Measurements from ENCODE around the gene TUBGCP5.

TUBGCP5 gene

GRCh38 chr15:23039917-23040281 lies 530 bp upstream of the TUBGCP5 start:
- peak; percentile 31 for DNase-seq (ENCODE audit: extremely low spot score)
- ChIA-PET POLR2A (interaction anchor here (0.8 to 2.2 kb wide), 22 partner anchors 9 to 427 kb away, joined by 3 to 11 read pairs (median 4); partner anchors contain the start of gene CYFIP1), CTCF (no interaction called here)
- TF ChIP-seq PKNOX1 (IDR thresholded peaks at IDR 0.05) (no peak), FOXA1 (IDR thresholded peaks at IDR 0.05) (no peak), HDGF (IDR thresholded peaks at IDR 0.05; ENCODE audit: borderline replicate concordance) (no peak), SP1 (IDR thresholded peaks at IDR 0.05) (no peak), CTBP1 (IDR thresholded peaks at IDR 0.05; ENCODE audit: borderline replicate concordance) (no peak), ELF4 (IDR thresholded peaks at IDR 0.05) (no peak), BHLHE40 (IDR thresholded peaks at IDR 0.05; ENCODE audit: borderline replicate concordance) (no peak), ZNF384 (IDR thresholded peaks at IDR 0.05) (no peak)

GRCh38 chr15:23038726-23039142 lies 635 bp downstream of the TUBGCP5 start:
- TF ChIP-seq SUZ12 (IDR thresholded peaks at IDR 0.05): no peak
- no peak for TF ChIP-seq TARDBP (IDR thresholded peaks at IDR 0.05)
- no peak for TF ChIP-seq FOXK2 (IDR thresholded peaks at IDR 0.05)
- no peak for TF ChIP-seq ZNF384 (IDR thresholded peaks at IDR 0.05)
- no peak for TF ChIP-seq FOXA1 (IDR thresholded peaks at IDR 0.05)
- TF ChIP-seq ARNT (IDR thresholded peaks at IDR 0.05): no peak
- no peak for TF ChIP-seq PKNOX1 (IDR thresholded peaks at IDR 0.05)
- CTCF ChIA-PET: no interaction called here

GRCh38 chr15:23035964-23036566 lies 3.3 kb downstream of the TUBGCP5 start:
- DNase-seq (ENCODE audit: extremely low spot score): peak; percentile 58
- POLR2A ChIA-PET: no interaction called here
- TF ChIP-seq LEF1 (IDR thresholded peaks at IDR 0.05; ENCODE audit: borderline replicate concordance) (no peak), CTBP1 (IDR thresholded peaks at IDR 0.05; ENCODE audit: borderline replicate concordance) (no peak), FOXK2 (IDR thresholded peaks at IDR 0.05) (no peak), FOXM1 (IDR thresholded peaks at IDR 0.05; ENCODE audit: borderline replicate concordance) (no peak), ZNF384 (IDR thresholded peaks at IDR 0.05) (no peak), ELF4 (IDR thresholded peaks at IDR 0.05) (no peak), SP1 (IDR thresholded peaks at IDR 0.05) (no peak), TARDBP (IDR thresholded peaks at IDR 0.05) (no peak), BHLHE40 (IDR thresholded peaks at IDR 0.05; ENCODE audit: borderline replicate concordance) (no peak), ARNT (IDR thresholded peaks at IDR 0.05) (no peak), NFRKB (IDR thresholded peaks at IDR 0.05) (no peak), PKNOX1 (IDR thresholded peaks at IDR 0.05) (no peak), FOXA1 (IDR thresholded peaks at IDR 0.05) (no peak), SUZ12 (IDR thresholded peaks at IDR 0.05) (no peak), L3MBTL2 (conservative IDR thresholded peaks at IDR 0.05) (no peak), HDGF (IDR thresholded peaks at IDR 0.05; ENCODE audit: borderline replicate concordance) (no peak)
- CTCF ChIA-PET: interaction anchor here (0.5 to 1.8 kb wide), 4 partner anchors 9 to 43 kb away, joined by 3 to 10 read pairs (median 3); no protein-coding TSS in a partner anchor

More at GRCh38 chr15:23038726-23039142, 635 bp downstream of the TUBGCP5 start:
- POLR2A ChIA-PET: interaction anchor here (0.8 to 2.2 kb wide), 9 partner anchors 10 to 419 kb away, joined by 3 to 11 read pairs (median 7); no protein-coding TSS in a partner anchor
- DNase-seq (ENCODE audit: extremely low spot score): peak; percentile 10

- ChIA-PET POLR2A (no interaction called here), CTCF (interaction anchor here (1.5 kb wide), 1 partner anchor 36 kb away, joined by 6 read pairs; no protein-coding TSS in a partner anchor)
Measured at GRCh38 chr15:23033979-23034378, 5.4 kb downstream of the TUBGCP5 start.

GRCh38 chr15:23026218-23026617 lies 13.2 kb downstream of the TUBGCP5 start:
- ChIA-PET CTCF (interaction anchor here (2.0 kb wide), 1 partner anchor 10 kb away, joined by 10 read pairs; no protein-coding TSS in a partner anchor), POLR2A (no interaction called here)

More at GRCh38 chr15:23033979-23034378, 5.4 kb downstream of the TUBGCP5 start:
- DNase-seq (ENCODE audit: extremely low spot score): no peak
- TF ChIP-seq FOXA1 (IDR thresholded peaks at IDR 0.05) (no peak), NFRKB (IDR thresholded peaks at IDR 0.05) (no peak), LEF1 (IDR thresholded peaks at IDR 0.05; ENCODE audit: borderline replicate concordance) (no peak), L3MBTL2 (conservative IDR thresholded peaks at IDR 0.05) (no peak), CTBP1 (IDR thresholded peaks at IDR 0.05; ENCODE audit: borderline replicate concordance) (no peak), SP1 (IDR thresholded peaks at IDR 0.05) (no peak)

More at GRCh38 chr15:23026218-23026617, 13.2 kb downstream of the TUBGCP5 start:
- TF ChIP-seq FOXA1 (IDR thresholded peaks at IDR 0.05) (no peak), SP1 (IDR thresholded peaks at IDR 0.05) (no peak), TARDBP (IDR thresholded peaks at IDR 0.05) (no peak), L3MBTL2 (conservative IDR thresholded peaks at IDR 0.05) (no peak), BHLHE40 (IDR thresholded peaks at IDR 0.05; ENCODE audit: borderline replicate concordance) (no peak), ZNF384 (IDR thresholded peaks at IDR 0.05) (no peak), NFRKB (IDR thresholded peaks at IDR 0.05) (no peak), PKNOX1 (IDR thresholded peaks at IDR 0.05) (no peak), FOXM1 (IDR thresholded peaks at IDR 0.05; ENCODE audit: borderline replicate concordance) (no peak), HDGF (IDR thresholded peaks at IDR 0.05; ENCODE audit: borderline replicate concordance) (no peak)
- DNase-seq (ENCODE audit: extremely low spot score): no peak

Measured in HEK293T (cell line).